ENCODE data around the gene HYAL2. TPM values are rescaled to one million over a fixed set of nuclear protein-coding genes. Genes with fewer than 3 reads are reported as not detected.

Gene HYAL2
- total RNA-seq, 2 experiments from 2014 or later: 6.5 to 6.8 TPM

- H3K27me3 Mint-ChIP-seq: peaks cover 45% of the 10 kb centered on the region
- H3K36me3 Mint-ChIP-seq: no peaks in the 10 kb centered on the region
- DNase-seq: no peak
- H3K4me1 Mint-ChIP-seq: peaks cover 16% of the 10 kb centered on the region
- H3K27ac Mint-ChIP-seq: no peak overlapping the region
- H3K4me3 Mint-ChIP-seq: no peak overlapping the region
- H3K9me3 Mint-ChIP-seq: no peaks in the 10 kb centered on the region
Observed at GRCh38 chr3:50269977-50270413, 52.5 kb downstream of the HYAL2 start.

GRCh38 chr3:50269460-50269859 is 53.1 kb downstream of the HYAL2 start:
- Mint-ChIP-seq H3K27me3 (peaks cover 40% of the 10 kb centered on the region), H3K9me3 (no peaks in the 10 kb centered on the region), H3K4me3 (no peak overlapping the region), H3K4me1 (peaks cover 14% of the 10 kb centered on the region), H3K36me3 (no peaks in the 10 kb centered on the region), H3K27ac (no peak overlapping the region)
- DNase-seq: no peak

- Mint-ChIP-seq H3K27ac (no peak within 1 kb of the TSS), H3K27me3 (peaks cover 34% of the 10 kb centered on the region), H3K9me3 (no peaks in the 10 kb centered on the region), H3K36me3 (no peaks in the 10 kb centered on the region), H3K4me1 (peaks cover 9% of the 10 kb centered on the region), H3K4me3 (no peak within 1 kb of the TSS)
- no peak for DNase-seq
Observed at GRCh38 chr3:50268703-50269451, 53.7 kb downstream of the HYAL2 start, which contains the start of gene SEMA3B. Gene SEMA3B (plus strand): TSS chr3:50269147. CDS start chr3:50269241, 94 bp downstream.

GRCh38 chr3:50268276-50268675 is 54.3 kb downstream of the HYAL2 start:
- no peak for DNase-seq
- no peaks in the 10 kb centered on the region for H3K9me3 Mint-ChIP-seq
- H3K4me3 Mint-ChIP-seq: no peak overlapping the region
- no peak overlapping the region for H3K27ac Mint-ChIP-seq
- H3K27me3 Mint-ChIP-seq: peaks cover 31% of the 10 kb centered on the region
- H3K4me1 Mint-ChIP-seq: peaks cover 9% of the 10 kb centered on the region
- H3K36me3 Mint-ChIP-seq: no peaks in the 10 kb centered on the region

Other genes with a start within 250 kb of the HYAL2 start
- gene RBM5, start 233.8 kb downstream of the HYAL2 start, total RNA-seq: 100 to 1,000 TPM in 1 of 2 experiments, 10 to 100 TPM in 1; 99.8 to 102 TPM
- under 1 TPM; 0.10 to 0.28 TPM for gene SEMA3F, start 167.4 kb downstream of the HYAL2 start, total RNA-seq
- gene GNAT1, start 131.1 kb downstream of the HYAL2 start, total RNA-seq: under 1 TPM in 1 of 2 experiments, not detected in 1; 0.12 TPM
- gene SLC38A3, start 117.5 kb downstream of the HYAL2 start, total RNA-seq: under 1 TPM in 1 of 2 experiments, not detected in 1; 0.18 TPM
- gene GNAI2, start 86.5 kb downstream of the HYAL2 start, total RNA-seq: 100 to 1,000 TPM; 211 to 217 TPM
- gene SEMA3B, start 53.6 kb downstream of the HYAL2 start, total RNA-seq: 1 to 10 TPM; 1.2 to 1.6 TPM
- gene LSMEM2, start 43.7 kb downstream of the HYAL2 start, total RNA-seq: not detected
- 100 to 1,000 TPM; 177 to 182 TPM for gene IFRD2, start 30.3 kb downstream of the HYAL2 start, total RNA-seq
- gene HYAL3, start 23.3 kb downstream of the HYAL2 start, total RNA-seq: 1 to 10 TPM; 6.0 to 6.8 TPM
- gene NAA80, start 23.3 kb downstream of the HYAL2 start, total RNA-seq: 10 to 100 TPM; 16.3 to 16.7 TPM
- under 1 TPM in 1 of 2 experiments, not detected in 1; 0.35 TPM for gene HYAL1, start 19.2 kb downstream of the HYAL2 start, total RNA-seq
- 10 to 100 TPM; 26.8 to 29.1 TPM for gene TUSC2, start 5.5 kb upstream of the HYAL2 start, total RNA-seq
- 10 to 100 TPM; 51.7 to 53.7 TPM for gene RASSF1, start 18.1 kb upstream of the HYAL2 start, total RNA-seq
- gene ZMYND10, start 23.0 kb upstream of the HYAL2 start, total RNA-seq: under 1 TPM; 0.39 to 0.74 TPM
- 10 to 100 TPM; 41.1 to 43.8 TPM for gene NPRL2, start 28.0 kb upstream of the HYAL2 start, total RNA-seq
- 10 to 100 TPM; 19.4 to 19.5 TPM for gene CYB561D2, start 28.1 kb upstream of the HYAL2 start, total RNA-seq
- gene TMEM115, start 36.8 kb upstream of the HYAL2 start, total RNA-seq: 10 to 100 TPM; 19.0 to 20.2 TPM
- under 1 TPM; 0.70 to 0.80 TPM for gene CACNA2D2, start 180.9 kb upstream of the HYAL2 start, total RNA-seq
- 10 to 100 TPM; 15.9 to 17.1 TPM for gene C3orf18, start 245.0 kb upstream of the HYAL2 start, total RNA-seq
- gene HEMK1, start 246.8 kb upstream of the HYAL2 start, total RNA-seq: 10 to 100 TPM; 59.8 to 64.7 TPM